Endothelial cell of umbilical vein (primary cell): ENCODE measurements around the gene SLC12A6. TPM values are rescaled to one million over a fixed set of nuclear protein-coding genes. Genes with fewer than 3 reads are reported as not detected.

Experiments
- BruUV-seq: library from RNA; stranded (reverse); fragments of 400-500 nt; replicated peaks from 2 replicates; lab custom pipeline; 2021; lab: Mats Ljungman, UMichigan
- CTCF ChIA-PET: fragments of 300-600, 350-600 bp; sonication (Branson Sonifier 250); formaldehyde crosslinking; loops from one replicate; lab custom pipeline; 2021; ENCODE audit warnings: antibody characterized with exemption, inconsistent platforms; lab: Charles Lee
- POLR2A ChIA-PET: fragments of 300-600, 350-600 bp; sonication (Branson Sonifier 250); formaldehyde crosslinking; loops from one replicate; lab custom pipeline; 2021; ENCODE audit warnings: antibody characterized with exemption, inconsistent platforms; lab: Charles Lee
- DNase-seq: peaks from one replicate; pipeline ENCODE4 v3.0.0-alpha.2; 2011; ENCODE audit warnings: low read depth, low spot score
- FAIRE-seq: peaks from 2 replicates; lab custom pipeline; 2011; peaks lifted over from hg19 to GRCh38; lab: Jason Lieb, UNC
- H2AFZ ChIP-seq: 2 replicates; pipeline ENCODE4 v1.6.0; 2012; ENCODE audit warnings: low read depth, low read length, control low read depth, inconsistent platforms
- H3K27ac ChIP-seq: 2 replicates; pipeline ENCODE4 v1.5.1; 2011; ENCODE audit warnings: low read depth, mild to moderate bottlenecking, control low read depth, low read length, moderate library complexity; ENCODE audit not compliant: insufficient read depth
- H3K27me3 ChIP-seq, 2 experiments: 2 replicates each; pipeline versions ENCODE4 v1.6.0 to v1.6.1; 2011; ENCODE audit warnings: low read length in 2 of 2, mixed read lengths in 1 of 2; ENCODE audit not compliant: control insufficient read depth in 2 of 2, insufficient read depth in 2 of 2
- H3K36me3 ChIP-seq, 2 experiments: 2 replicates in 1 of 2; 3 replicates in 1 of 2; pipeline ENCODE4 v1.5.1; 2011; ENCODE audit warnings: low read length in 2 of 2, mild to moderate bottlenecking in 1 of 2, moderate library complexity in 1 of 2; ENCODE audit not compliant: control insufficient read depth in 2 of 2, insufficient read depth in 2 of 2; ENCODE audit errors: extremely low read depth in 1 of 2
- H3K4me1 ChIP-seq: 3 replicates; pipeline ENCODE4 v1.5.1; 2011; ENCODE audit warnings: mild to moderate bottlenecking, low read length; ENCODE audit not compliant: control insufficient read depth, insufficient read depth; ENCODE audit errors: extremely low read depth
- H3K4me2 ChIP-seq: 2 replicates; pipeline ENCODE4 v1.6.1; 2011; ENCODE audit warnings: low read length, control low read depth, mixed read lengths; ENCODE audit not compliant: insufficient read depth
- H3K4me3 ChIP-seq, 3 experiments: fragments of 200-600 bp in 1 of 3; sonication (generic), shearing (Covaris generic) in 1 of 3; replicated peaks in 1 of 3; 2 replicates each; pipeline ENCODE4 v1.5.1; 2011 to 2016; ENCODE audit warnings: control low read depth in 3 of 3, low read length in 3 of 3, mild to moderate bottlenecking in 2 of 3, inconsistent platforms in 1 of 3, low read depth in 1 of 3, moderate library complexity in 1 of 3; ENCODE audit not compliant: insufficient read depth in 1 of 3
- H3K79me2 ChIP-seq: 2 replicates; pipeline ENCODE4 v1.6.0; 2012; ENCODE audit warnings: low read length, inconsistent platforms; ENCODE audit not compliant: control insufficient read depth, insufficient read depth
- H3K9ac ChIP-seq: replicated peaks from 2 replicates; pipeline ENCODE3; 2011; ENCODE audit warnings: low read length, control low read depth; ENCODE audit not compliant: insufficient read depth; ENCODE audit errors: extremely low read depth
- H3K9me1 ChIP-seq: replicated peaks from 3 replicates; pipeline ENCODE4 v1.6.0; 2011; ENCODE audit warnings: mild to moderate bottlenecking, low read length; ENCODE audit not compliant: control insufficient read depth, insufficient read depth; ENCODE audit errors: extremely low read depth
- H3K9me3 ChIP-seq: replicated peaks from 2 replicates; pipeline ENCODE4 v1.5.1; 2012; ENCODE audit warnings: low read length, inconsistent platforms; ENCODE audit not compliant: control insufficient read depth, insufficient read depth
- H4K20me1 ChIP-seq: replicated peaks from 2 replicates; pipeline ENCODE3; 2011; ENCODE audit warnings: mild to moderate bottlenecking, low read length; ENCODE audit not compliant: control insufficient read depth, insufficient read depth; ENCODE audit errors: extremely low read depth
- EZH2 ChIP-seq: IDR thresholded peaks from 2 replicates; pipeline ENCODE4 v1.6.1; 2012; ENCODE audit warnings: borderline replicate concordance, low read depth, mild to moderate bottlenecking, moderate library complexity, low read length, inconsistent platforms; ENCODE audit not compliant: severe bottlenecking
- FOS ChIP-seq: IDR thresholded peaks from 2 replicates; pipeline ENCODE4 v1.6.1; 2011; ENCODE audit warnings: mild to moderate bottlenecking, low read length, moderate library complexity, borderline replicate concordance; ENCODE audit not compliant: insufficient read depth
- GATA2 ChIP-seq: IDR thresholded peaks from 2 replicates; pipeline ENCODE4 v1.7.0; 2011; ENCODE audit warnings: low read depth, mild to moderate bottlenecking, moderate library complexity, mixed read lengths, low read length; ENCODE audit not compliant: insufficient read length, insufficient read depth
- JUN ChIP-seq: IDR thresholded peaks from 2 replicates; pipeline ENCODE4 v1.6.1; 2011; ENCODE audit warnings: borderline replicate concordance, low read depth; ENCODE audit not compliant: insufficient read length, insufficient read depth
- MYC ChIP-seq: IDR thresholded peaks from one replicate; pipeline ENCODE4 v1.6.1; 2011; ENCODE audit warnings: mild to moderate bottlenecking, low read depth, low read length
- POLR2A ChIP-seq: IDR thresholded peaks from 2 replicates; pipeline ENCODE4 v1.6.1; 2012; ENCODE audit warnings: low read depth, mild to moderate bottlenecking, control low read depth, low read length
- POLR2AphosphoS5 ChIP-seq: IDR thresholded peaks from 2 replicates; pipeline ENCODE4 v1.6.1; 2012; ENCODE audit warnings: low read depth, mild to moderate bottlenecking, control low read depth, low read length, moderate library complexity; ENCODE audit not compliant: insufficient read depth
- dilution Hi-C: fragments of 300-500 bp; cut with MboI; formaldehyde crosslinking; loops from one replicate; pipeline ENCODE4 v1.15.0; 2019; ENCODE audit warnings: low sequenced_read_pairs; ENCODE audit not compliant: extremely low pct_ligation_motif_present
- intact Hi-C: fragments of 100-400 bp; cut with micrococcal nuclease; formaldehyde crosslinking; loops from one replicate; pipeline ENCODE4 v1.10.0; 2022
- polyA plus RNA-seq, 4 experiments: library from polyadenylated mRNA; depleted of rRNA in 3 of 4; stranded (reverse) in 3 of 4; unstranded in 1 of 4; fragments of >200 nt; gene quantifications; 2 replicates each; pipeline versions ENCODE4 v1.2.1 to v1.2.3, GENCODE V29; 2011 to 2012; ENCODE audit warnings: missing spikeins in 1 of 4
- total RNA-seq: library from RNA; stranded (reverse); gene quantifications from 2 replicates; pipeline ENCODE4 v1.2.3, GENCODE V29; 2021
- TF ChIP-seq, protein P1 (sequence below): IDR thresholded peaks from 2 replicates; pipeline ENCODE4 v1.6.1; 2011; ENCODE audit not compliant: insufficient read depth, insufficient read length
- TF ChIP-seq, protein P2 (sequence below), 2 donors: IDR thresholded peaks; 1 replicate in 1 of 2; 2 replicates in 1 of 2; pipeline ENCODE4 v1.5.1; 2011; ENCODE audit warnings: low read length in 2 of 2, mild to moderate bottlenecking in 2 of 2, moderate library complexity in 2 of 2, control low read depth in 1 of 2, inconsistent platforms in 1 of 2, low read depth in 1 of 2; ENCODE audit not compliant: insufficient read depth in 1 of 2; ENCODE audit errors: extremely low read depth in 1 of 2

The SLC12A6 gene
- total and polyA plus RNA-seq, 2 donors (not counting 3 experiments of a cell fraction or from before 2014, with no cell fraction given): 21.4 to 27.1 TPM

DNA sequence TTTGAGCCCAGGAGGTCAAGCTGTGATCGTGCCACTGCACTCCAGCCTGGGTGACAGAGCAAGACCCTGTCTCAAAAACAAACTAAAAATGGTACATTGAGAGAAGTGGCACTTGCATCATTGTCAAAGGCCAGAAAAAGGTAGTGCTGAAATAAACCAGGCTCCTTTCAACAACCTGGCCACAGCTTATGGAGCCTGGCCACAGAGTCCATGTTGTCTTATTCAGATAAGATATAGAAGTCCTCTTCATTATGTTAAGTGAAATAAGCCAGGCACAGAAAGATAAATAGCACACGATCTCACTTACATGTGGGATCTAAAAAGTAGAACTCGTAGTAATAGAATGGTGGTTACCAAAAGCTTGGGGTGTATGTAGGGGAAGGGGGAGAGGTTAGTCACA is 78.0 kb downstream of the SLC12A6 start:
- BruUV-seq: no TSS peak
- H3K9ac ChIP-seq: no peak overlapping the region
- no peak for FAIRE-seq
- H3K4me2 ChIP-seq: no peak overlapping the region
- ChIA-PET CTCF (no interaction called here), POLR2A (no interaction called here)
- TF ChIP-seq GATA2: no peak
- TF ChIP-seq JUN: no peak
- no peak for TF ChIP-seq FOS
- TF ChIP-seq MYC: no peak
- TF ChIP-seq, protein P1, sequence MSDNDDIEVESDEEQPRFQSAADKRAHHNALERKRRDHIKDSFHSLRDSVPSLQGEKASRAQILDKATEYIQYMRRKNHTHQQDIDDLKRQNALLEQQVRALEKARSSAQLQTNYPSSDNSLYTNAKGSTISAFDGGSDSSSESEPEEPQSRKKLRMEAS: no peak
- TF ChIP-seq, protein P2, sequence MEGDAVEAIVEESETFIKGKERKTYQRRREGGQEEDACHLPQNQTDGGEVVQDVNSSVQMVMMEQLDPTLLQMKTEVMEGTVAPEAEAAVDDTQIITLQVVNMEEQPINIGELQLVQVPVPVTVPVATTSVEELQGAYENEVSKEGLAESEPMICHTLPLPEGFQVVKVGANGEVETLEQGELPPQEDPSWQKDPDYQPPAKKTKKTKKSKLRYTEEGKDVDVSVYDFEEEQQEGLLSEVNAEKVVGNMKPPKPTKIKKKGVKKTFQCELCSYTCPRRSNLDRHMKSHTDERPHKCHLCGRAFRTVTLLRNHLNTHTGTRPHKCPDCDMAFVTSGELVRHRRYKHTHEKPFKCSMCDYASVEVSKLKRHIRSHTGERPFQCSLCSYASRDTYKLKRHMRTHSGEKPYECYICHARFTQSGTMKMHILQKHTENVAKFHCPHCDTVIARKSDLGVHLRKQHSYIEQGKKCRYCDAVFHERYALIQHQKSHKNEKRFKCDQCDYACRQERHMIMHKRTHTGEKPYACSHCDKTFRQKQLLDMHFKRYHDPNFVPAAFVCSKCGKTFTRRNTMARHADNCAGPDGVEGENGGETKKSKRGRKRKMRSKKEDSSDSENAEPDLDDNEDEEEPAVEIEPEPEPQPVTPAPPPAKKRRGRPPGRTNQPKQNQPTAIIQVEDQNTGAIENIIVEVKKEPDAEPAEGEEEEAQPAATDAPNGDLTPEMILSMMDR (IDR thresholded peaks at IDR 0.05; ENCODE audit: extremely low read depth in 1 of 2, insufficient read depth in 1 of 2, low read depth in 1 of 2, low read length in 2 of 2): no peak
- TF ChIP-seq EZH2: no peak
- no peak for TF ChIP-seq POLR2A
- TF ChIP-seq POLR2AphosphoS5: no peak
- no peaks in the 10 kb centered on the region for H3K27me3 ChIP-seq
- no peak overlapping the region for H3K4me3 ChIP-seq
- H3K9me3 ChIP-seq: no peaks in the 10 kb centered on the region
- H3K27ac ChIP-seq: no peak overlapping the region
- no peak overlapping the region for H2AFZ ChIP-seq
- H3K9me1 ChIP-seq: no peaks in the 10 kb centered on the region
- peaks cover 0 to 3% of the 10 kb centered on the region in 2 experiments for H3K36me3 ChIP-seq
- no peaks in the 10 kb centered on the region for H4K20me1 ChIP-seq
- dilution Hi-C loops (no loop called here), intact Hi-C loops (no loop called here)
- DNase-seq: no peak
- no peaks in the 10 kb centered on the region for H3K79me2 ChIP-seq
- no peaks in the 10 kb centered on the region for H3K4me1 ChIP-seq
